Measurements from ENCODE around the gene KRTAP10-6.

DNA sequence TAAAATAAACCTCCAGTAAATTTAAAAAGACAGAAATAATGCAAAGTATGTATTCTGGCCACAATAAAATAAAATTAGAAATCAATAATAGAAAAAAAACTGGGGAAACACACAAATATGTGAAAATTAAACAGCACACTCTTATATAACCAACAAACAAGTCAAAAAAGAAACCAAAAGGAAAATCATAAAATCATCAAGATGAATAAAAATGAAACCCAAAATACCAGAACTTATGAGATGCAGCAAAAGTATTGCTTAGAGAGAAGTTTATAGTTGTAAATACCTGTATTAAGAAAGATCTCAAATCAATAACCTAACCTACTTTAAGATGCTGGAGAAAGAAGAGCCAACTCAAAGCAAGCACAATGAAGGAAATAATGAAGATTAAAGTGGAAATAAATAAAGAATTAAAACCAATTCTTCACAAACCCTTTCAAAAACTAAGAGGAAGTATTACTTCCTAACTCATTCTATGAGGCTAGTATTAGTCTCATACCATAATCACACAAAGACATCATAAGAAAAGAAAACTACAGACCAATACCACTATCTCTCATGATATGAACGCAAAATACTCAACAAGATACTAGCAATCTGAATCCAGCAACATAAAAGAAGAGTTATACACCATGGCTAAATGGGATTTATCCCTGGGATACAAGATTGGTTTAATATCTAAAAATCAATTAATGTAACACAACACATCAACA is 27.3 kb downstream of the KRTAP10-6 start:
- TF ChIP-seq MAFK (IDR thresholded peaks at IDR 0.05; ENCODE audit: partially characterized antibody) (no peak), RARB (CRISPR knock-in tag; IDR thresholded peaks at IDR 0.05) (no peak), EP300 (IDR thresholded peaks at IDR 0.05) (no peak), POLR2A (IDR thresholded peaks at IDR 0.05; ENCODE audit: low read length) (no peak), MAZ (IDR thresholded peaks at IDR 0.05; ENCODE audit: borderline replicate concordance, low read depth, low read length) (no peak)
- TF ChIP-seq, protein P1, sequence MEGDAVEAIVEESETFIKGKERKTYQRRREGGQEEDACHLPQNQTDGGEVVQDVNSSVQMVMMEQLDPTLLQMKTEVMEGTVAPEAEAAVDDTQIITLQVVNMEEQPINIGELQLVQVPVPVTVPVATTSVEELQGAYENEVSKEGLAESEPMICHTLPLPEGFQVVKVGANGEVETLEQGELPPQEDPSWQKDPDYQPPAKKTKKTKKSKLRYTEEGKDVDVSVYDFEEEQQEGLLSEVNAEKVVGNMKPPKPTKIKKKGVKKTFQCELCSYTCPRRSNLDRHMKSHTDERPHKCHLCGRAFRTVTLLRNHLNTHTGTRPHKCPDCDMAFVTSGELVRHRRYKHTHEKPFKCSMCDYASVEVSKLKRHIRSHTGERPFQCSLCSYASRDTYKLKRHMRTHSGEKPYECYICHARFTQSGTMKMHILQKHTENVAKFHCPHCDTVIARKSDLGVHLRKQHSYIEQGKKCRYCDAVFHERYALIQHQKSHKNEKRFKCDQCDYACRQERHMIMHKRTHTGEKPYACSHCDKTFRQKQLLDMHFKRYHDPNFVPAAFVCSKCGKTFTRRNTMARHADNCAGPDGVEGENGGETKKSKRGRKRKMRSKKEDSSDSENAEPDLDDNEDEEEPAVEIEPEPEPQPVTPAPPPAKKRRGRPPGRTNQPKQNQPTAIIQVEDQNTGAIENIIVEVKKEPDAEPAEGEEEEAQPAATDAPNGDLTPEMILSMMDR (IDR thresholded peaks at IDR 0.05), result no peak
- TF ChIP-seq, protein P2, sequence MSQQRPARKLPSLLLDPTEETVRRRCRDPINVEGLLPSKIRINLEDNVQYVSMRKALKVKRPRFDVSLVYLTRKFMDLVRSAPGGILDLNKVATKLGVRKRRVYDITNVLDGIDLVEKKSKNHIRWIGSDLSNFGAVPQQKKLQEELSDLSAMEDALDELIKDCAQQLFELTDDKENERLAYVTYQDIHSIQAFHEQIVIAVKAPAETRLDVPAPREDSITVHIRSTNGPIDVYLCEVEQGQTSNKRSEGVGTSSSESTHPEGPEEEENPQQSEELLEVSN (IDR thresholded peaks at IDR 0.05; ENCODE audit: borderline replicate concordance, low read depth), result no peak
